Mesenteric fat pad (tissue), 1 donor: ENCODE measurements around the gene MYO1E. TPM values are rescaled to one million over a fixed set of nuclear protein-coding genes. Genes with fewer than 3 reads are reported as not detected.
"Not testable (repeated sequence)": the region's sequence is repeated elsewhere in the genome, so short reads cannot be mapped to it uniquely, and the experiment has no call there.

Source experiments
- DNase-seq: peaks from one replicate; pipeline ENCODE4 v3.0.0-alpha.2; 2020; ENCODE audit warnings: low spot score
- total RNA-seq: library from RNA; stranded (reverse); fragmentation: NEBNext Ultra II Directional; extraction: Animal tissue kit (Norgen Biotek cat#: 25700); gene quantifications from one replicate; pipeline ENCODE4 v1.2.1, GENCODE V29; 2021
- donor health status: DM: yes; HTN: yes; CAD: no.

MYO1E gene
- total RNA-seq, 1 donor from 2014 or later: 68.7 TPM

- DNase-seq: no peak
Measured at GRCh38 chr15:59147666-59148065, 225.0 kb downstream of the MYO1E start.

- not testable (repeated sequence) for DNase-seq
Measured at GRCh38 chr15:59144594-59144993, 228.1 kb downstream of the MYO1E start.

GRCh38 chr15:59143281-59143680 is 229.4 kb downstream of the MYO1E start:
- DNase-seq: no peak

- DNase-seq: no peak
Measured at GRCh38 chr15:59140422-59141226, 232.0 kb downstream of the MYO1E start.

- DNase-seq: no peak
Measured at GRCh38 chr15:59138243-59138642, 234.4 kb downstream of the MYO1E start.

- no peak for DNase-seq
Measured at GRCh38 chr15:59137566-59137965, 235.1 kb downstream of the MYO1E start.

- no peak for DNase-seq
Measured at GRCh38 chr15:59133929-59134427, 238.7 kb downstream of the MYO1E start.

- no peak for DNase-seq
Measured at GRCh38 chr15:59131969-59132562, 240.6 kb downstream of the MYO1E start.

GRCh38 chr15:59131456-59131855 is 241.2 kb downstream of the MYO1E start:
- DNase-seq: no peak

GRCh38 chr15:59127255-59127654 is 245.4 kb downstream of the MYO1E start:
- DNase-seq: not testable (repeated sequence)

GRCh38 chr15:59125683-59126082 is 247.0 kb downstream of the MYO1E start:
- DNase-seq: not testable (repeated sequence)

GRCh38 chr15:59124261-59124660 is 248.4 kb downstream of the MYO1E start:
- DNase-seq: no peak

- DNase-seq: no peak
Measured at GRCh38 chr15:59120937-59121336, 251.7 kb downstream of the MYO1E start.

- DNase-seq: no peak
Measured at GRCh38 chr15:59119625-59120024, 253.0 kb downstream of the MYO1E start.

GRCh38 chr15:59116771-59117170 is 255.9 kb downstream of the MYO1E start:
- DNase-seq: no peak

- no peak for DNase-seq
Measured at GRCh38 chr15:59116141-59116540, 256.5 kb downstream of the MYO1E start.

- no peak for DNase-seq
Measured at GRCh38 chr15:59115047-59115446, 257.6 kb downstream of the MYO1E start.

- DNase-seq: no peak
Measured at GRCh38 chr15:59111251-59111650, 261.4 kb downstream of the MYO1E start.

GRCh38 chr15:59105854-59106253 is 266.8 kb downstream of the MYO1E start:
- DNase-seq: no peak

- no peak for DNase-seq
Measured at GRCh38 chr15:59104912-59105732, 267.5 kb downstream of the MYO1E start, which contains the start of gene CCNB2. Gene CCNB2 (plus strand): TSS chr15:59105146. CDS start chr15:59105269, 123 bp downstream.

- no peak for DNase-seq
Measured at GRCh38 chr15:59104602-59104911, 268.1 kb downstream of the MYO1E start.

GRCh38 chr15:59099162-59099685 is 273.4 kb downstream of the MYO1E start:
- no peak for DNase-seq
